Colonic mucosa (tissue), 4 donors: Measurements from ENCODE around the gene CLGN. TPM values are rescaled to one million over a fixed set of nuclear protein-coding genes. Genes with fewer than 3 reads are reported as not detected.
"Not testable (repeated sequence)": the region's sequence is repeated elsewhere in the genome, so short reads cannot be mapped to it uniquely, and the experiment has no call there.

ENCODE experiments used
- DNase-seq: peaks from one replicate; pipeline ENCODE4 v3.0.0-alpha.2; 2020
- H3K27ac ChIP-seq: fragments of 200-600 bp; one replicate; pipeline ENCODE4 v1.8.0; 2021
- H3K27me3 ChIP-seq: fragments of 200-600 bp; one replicate; pipeline ENCODE4 v1.8.0; 2021
- H3K36me3 ChIP-seq: fragments of 200-600 bp; one replicate; pipeline ENCODE4 v1.8.0; 2021
- H3K4me1 ChIP-seq: fragments of 200-600 bp; one replicate; pipeline ENCODE4 v1.8.0; 2021; ENCODE audit warnings: mild to moderate bottlenecking
- H3K4me3 ChIP-seq: fragments of 200-600 bp; one replicate; pipeline ENCODE4 v1.8.0; 2021
- H3K9ac ChIP-seq, 2 donors: one replicate each; pipeline ENCODE4 v1.7.0; 2013; ENCODE audit warnings: control low read depth in 2 of 2, low read depth in 2 of 2, low read length in 2 of 2
- H3K9me3 ChIP-seq: fragments of 200-600 bp; one replicate; pipeline ENCODE4 v1.8.0; 2021
- CTCF ChIP-seq: fragments of 200-600 bp; IDR thresholded peaks from one replicate; pipeline ENCODE4 v1.8.0; 2022; ENCODE audit warnings: antibody characterized with exemption, mild to moderate bottlenecking
- intact Hi-C: fragments of 100-400 bp; cut with DNase I; formaldehyde crosslinking; loops from one replicate; pipeline ENCODE4 v1.14.1; 2022
- total RNA-seq, 2 donors: library from RNA; stranded (reverse); fragmentation: NEBNext Ultra II Directional in 1 of 2; extraction: Animal tissue kit (Norgen Biotek cat#: 25700) in 1 of 2; gene quantifications; one replicate each; pipeline ENCODE4 v1.2.1, GENCODE V29; 2021
- donor health status: healthy.
- donor health status: DM: no; HTN: no; CAD: no.
- donor health status: DM: no; HTN: no; CAD: no.

The CLGN gene
- total RNA-seq, 2 donors from 2014 or later, result 0.25 to 0.40 TPM

- Histone ChIP-seq H3K36me3 (no peaks in the 10 kb centered on the region), H3K4me1 (no peaks in the 10 kb centered on the region), H3K9me3 (no peaks in the 10 kb centered on the region), H3K27me3 (no peaks in the 10 kb centered on the region), H3K9ac (no peak overlapping the region), H3K4me3 (no peak overlapping the region), H3K27ac (peak overlapping the region; percentile 47)
- TF ChIP-seq CTCF, result no peak
- no peak for DNase-seq
- intact Hi-C loops, result no loop called here
Measured at GRCh38 chr4:140463614-140464013, 36.2 kb upstream of the CLGN start.

- Histone ChIP-seq H3K27me3 (no peaks in the 10 kb centered on the region), H3K36me3 (no peaks in the 10 kb centered on the region), H3K27ac (peak overlapping the region; percentile 47), H3K4me3 (no peak overlapping the region), H3K4me1 (no peaks in the 10 kb centered on the region), H3K9me3 (no peaks in the 10 kb centered on the region), H3K9ac (no peak overlapping the region)
- intact Hi-C loops, result no loop called here
- no peak for TF ChIP-seq CTCF
- peak; percentile 40 for DNase-seq
Measured at GRCh38 chr4:140463182-140463581, 35.7 kb upstream of the CLGN start.

GRCh38 chr4:140450352-140450751 lies 22.9 kb upstream of the CLGN start:
- DNase-seq, result no peak
- Histone ChIP-seq H3K9me3 (no peaks in the 10 kb centered on the region), H3K4me3 (no peak overlapping the region), H3K36me3 (no peaks in the 10 kb centered on the region), H3K27ac (no peak overlapping the region), H3K4me1 (no peaks in the 10 kb centered on the region), H3K9ac (no peak overlapping the region), H3K27me3 (no peaks in the 10 kb centered on the region)
- no peak for TF ChIP-seq CTCF
- intact Hi-C loops, result no loop called here

- intact Hi-C loops, result no loop called here
- DNase-seq, result no peak
- Histone ChIP-seq H3K4me1 (no peaks in the 10 kb centered on the region), H3K9ac (no peak overlapping the region), H3K9me3 (no peaks in the 10 kb centered on the region), H3K4me3 (no peak overlapping the region), H3K36me3 (no peaks in the 10 kb centered on the region), H3K27ac (no peak overlapping the region), H3K27me3 (no peaks in the 10 kb centered on the region)
- TF ChIP-seq CTCF, result no peak
Measured at GRCh38 chr4:140448830-140449229, 21.4 kb upstream of the CLGN start.

- no peaks in the 10 kb centered on the region for H3K4me1 ChIP-seq
- no peak for TF ChIP-seq CTCF
- intact Hi-C loops, result no loop called here
- no peaks in the 10 kb centered on the region for H3K36me3 ChIP-seq
- no peak overlapping the region for H3K4me3 ChIP-seq
- H3K9ac ChIP-seq, result no peak overlapping the region
- H3K9me3 ChIP-seq, result no peaks in the 10 kb centered on the region
- no peaks in the 10 kb centered on the region for H3K27me3 ChIP-seq
- H3K27ac ChIP-seq, result no peak overlapping the region
- no peak for DNase-seq
Measured at GRCh38 chr4:140448162-140448561, 20.7 kb upstream of the CLGN start.

- intact Hi-C loops, H3K27me3 ChIP-seq, H3K4me3 ChIP-seq, H3K9me3 ChIP-seq, H3K4me1 ChIP-seq, DNase-seq, H3K36me3 ChIP-seq, H3K9ac ChIP-seq, H3K27ac ChIP-seq: not testable (repeated sequence)
Measured at GRCh38 chr4:140444347-140444746, 16.9 kb upstream of the CLGN start.
